Measurements from ENCODE around the gene TRIM58.

Gene TRIM58

GRCh38 chr1:247905181-247905580 lies 48.2 kb downstream of the TRIM58 start:
- TF ChIP-seq, protein P1, sequence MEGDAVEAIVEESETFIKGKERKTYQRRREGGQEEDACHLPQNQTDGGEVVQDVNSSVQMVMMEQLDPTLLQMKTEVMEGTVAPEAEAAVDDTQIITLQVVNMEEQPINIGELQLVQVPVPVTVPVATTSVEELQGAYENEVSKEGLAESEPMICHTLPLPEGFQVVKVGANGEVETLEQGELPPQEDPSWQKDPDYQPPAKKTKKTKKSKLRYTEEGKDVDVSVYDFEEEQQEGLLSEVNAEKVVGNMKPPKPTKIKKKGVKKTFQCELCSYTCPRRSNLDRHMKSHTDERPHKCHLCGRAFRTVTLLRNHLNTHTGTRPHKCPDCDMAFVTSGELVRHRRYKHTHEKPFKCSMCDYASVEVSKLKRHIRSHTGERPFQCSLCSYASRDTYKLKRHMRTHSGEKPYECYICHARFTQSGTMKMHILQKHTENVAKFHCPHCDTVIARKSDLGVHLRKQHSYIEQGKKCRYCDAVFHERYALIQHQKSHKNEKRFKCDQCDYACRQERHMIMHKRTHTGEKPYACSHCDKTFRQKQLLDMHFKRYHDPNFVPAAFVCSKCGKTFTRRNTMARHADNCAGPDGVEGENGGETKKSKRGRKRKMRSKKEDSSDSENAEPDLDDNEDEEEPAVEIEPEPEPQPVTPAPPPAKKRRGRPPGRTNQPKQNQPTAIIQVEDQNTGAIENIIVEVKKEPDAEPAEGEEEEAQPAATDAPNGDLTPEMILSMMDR (conservative IDR thresholded peaks at IDR 0.05; ENCODE audit: control insufficient read depth, insufficient read depth, low read depth, low read length), result no peak
- no peak overlapping the region for H3K4me3 ChIP-seq (ENCODE audit: control insufficient read depth, low read depth, low read length)
- no peak for DNase-seq (ENCODE audit: low read depth)

GRCh38 chr1:247905910-247906503 lies 49.0 kb downstream of the TRIM58 start:
- TF ChIP-seq, protein P1 (conservative IDR thresholded peaks at IDR 0.05; ENCODE audit: control insufficient read depth, insufficient read depth, low read depth, low read length), result no peak
- DNase-seq (ENCODE audit: low read depth), result no peak
- no peak overlapping the region for H3K4me3 ChIP-seq (ENCODE audit: control insufficient read depth, low read depth, low read length)

DNA sequence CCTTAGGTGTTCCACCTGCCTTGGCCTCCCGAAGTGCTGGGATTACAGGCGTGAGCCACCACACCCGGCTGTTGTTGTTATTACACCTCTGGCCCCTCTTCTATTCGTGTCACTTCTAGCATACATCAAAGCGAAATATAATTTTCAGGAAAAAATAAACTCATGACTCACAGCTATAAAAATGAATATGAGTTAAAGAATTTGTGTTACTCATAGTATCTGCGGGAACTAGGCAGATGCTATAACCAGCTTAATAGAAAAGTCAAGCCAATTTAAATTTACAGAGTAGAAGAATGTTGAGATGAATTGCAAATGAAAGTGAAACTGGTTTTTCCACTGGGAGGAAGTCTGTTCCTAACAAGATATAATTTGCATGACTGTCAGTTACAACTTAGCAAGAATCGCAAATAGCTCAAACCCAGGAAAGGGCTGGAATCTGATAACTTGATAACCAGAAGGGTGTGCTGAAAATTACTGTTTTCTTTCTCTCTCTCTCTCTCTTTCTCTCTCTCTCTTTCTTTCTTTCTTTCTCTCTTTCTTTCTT lies 49.6 kb downstream of the TRIM58 start:
- TF ChIP-seq, protein P1 (conservative IDR thresholded peaks at IDR 0.05; ENCODE audit: control insufficient read depth, insufficient read depth, low read depth, low read length), result no peak
- peak; percentile 39 for DNase-seq (ENCODE audit: low read depth)
- no peak overlapping the region for H3K4me3 ChIP-seq (ENCODE audit: control insufficient read depth, low read depth, low read length)

DNA sequence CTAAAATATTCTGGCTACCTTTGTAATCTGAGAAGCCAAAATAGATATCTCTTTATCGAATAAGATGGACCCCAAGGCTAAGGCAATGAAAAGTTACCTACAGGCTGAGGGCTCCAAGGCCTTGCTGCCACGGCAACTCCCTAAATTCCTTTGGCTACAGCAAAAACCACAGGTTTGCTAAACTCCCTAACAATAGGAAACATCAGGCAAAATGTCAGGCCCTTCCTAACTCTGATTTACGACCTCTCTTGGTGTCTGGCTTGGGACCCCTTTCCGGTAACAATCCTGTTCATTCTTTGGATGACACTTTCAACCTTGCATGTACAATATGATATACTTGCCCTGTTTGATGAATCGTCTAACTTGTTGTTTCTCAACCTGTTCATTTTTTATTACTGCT lies 51.8 kb downstream of the TRIM58 start:
- DNase-seq (ENCODE audit: low read depth), result no peak
- no peak overlapping the region for H3K4me3 ChIP-seq (ENCODE audit: control insufficient read depth, low read depth, low read length)
- TF ChIP-seq, protein P1 (conservative IDR thresholded peaks at IDR 0.05; ENCODE audit: control insufficient read depth, insufficient read depth, low read depth, low read length), result no peak

DNA sequence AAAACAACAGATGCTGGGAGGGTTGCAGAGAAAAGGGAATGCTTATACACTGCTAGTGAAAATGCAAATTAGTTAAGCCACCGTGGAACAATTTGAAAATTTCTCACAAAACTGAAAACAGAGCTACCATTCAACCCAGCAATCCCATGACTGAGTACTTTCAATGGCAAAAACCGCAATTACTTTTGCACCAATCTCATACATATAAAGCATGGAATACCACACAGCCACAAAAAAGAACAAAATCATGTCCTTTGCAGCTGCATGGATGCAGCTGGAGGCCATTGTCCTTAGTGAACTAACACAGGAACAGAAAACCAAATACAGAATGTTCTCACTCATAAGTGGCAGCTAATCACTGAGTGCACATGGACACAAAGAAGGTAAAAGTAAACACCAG lies 56.8 kb downstream of the TRIM58 start:
- DNase-seq (ENCODE audit: low read depth), result no peak
- no peak overlapping the region for H3K4me3 ChIP-seq (ENCODE audit: control insufficient read depth, low read depth, low read length)
- TF ChIP-seq, protein P1 (conservative IDR thresholded peaks at IDR 0.05; ENCODE audit: control insufficient read depth, insufficient read depth, low read depth, low read length), result no peak

DNA sequence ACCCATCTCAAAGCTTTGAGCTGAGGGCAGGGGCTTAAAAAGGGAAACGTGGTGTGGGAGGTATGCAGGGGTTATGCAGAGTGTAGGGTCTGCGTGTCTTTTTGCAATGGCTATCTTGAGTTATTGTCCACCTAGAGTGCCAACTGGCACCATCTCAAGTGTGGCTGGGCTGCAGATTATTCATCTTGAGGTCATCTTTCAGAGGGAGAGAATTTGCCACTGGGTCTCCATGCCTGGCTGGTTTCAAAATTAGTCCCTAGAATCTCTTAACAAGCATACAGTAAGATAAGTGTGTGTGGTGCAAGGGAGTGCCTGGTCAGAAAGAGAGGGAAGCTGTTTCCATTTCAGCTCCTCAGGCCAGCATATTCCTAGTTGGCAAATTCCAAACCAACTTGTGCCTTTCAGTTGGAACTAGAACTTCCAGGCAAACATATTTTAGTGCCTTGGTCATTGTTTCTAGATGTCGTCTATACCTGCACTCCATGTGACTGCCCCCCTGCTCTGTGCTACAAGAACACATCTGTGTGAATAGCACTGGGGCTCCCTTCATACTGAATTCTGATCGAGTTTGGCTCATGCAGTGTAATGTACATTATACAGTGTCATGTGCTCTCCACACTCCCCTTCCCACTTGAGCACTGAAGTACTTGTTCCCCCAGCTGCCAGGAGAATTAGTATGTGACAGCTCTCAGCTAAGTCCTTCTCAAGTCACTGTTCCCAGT lies 58.1 kb downstream of the TRIM58 start:
- DNase-seq (ENCODE audit: low read depth), result no peak
- no peak overlapping the region for H3K4me3 ChIP-seq (ENCODE audit: control insufficient read depth, low read depth, low read length)
- TF ChIP-seq, protein P1 (conservative IDR thresholded peaks at IDR 0.05; ENCODE audit: control insufficient read depth, insufficient read depth, low read depth, low read length), result no peak
